Esophagus squamous epithelium (tissue), 4 donors: Measurements from ENCODE around the gene RCL1.

Experiments
- CTCF ChIP-seq, 6 experiments: fragments of 450-650 bp in 4 of 6; fragments of 200-600 bp in 2 of 6; sonication (generic) in 2 of 6; IDR thresholded peaks; one replicate each; pipeline ENCODE4 v1.5.1; 2016 to 2019; ENCODE audit warnings: antibody characterized with exemption in 6 of 6, mild to moderate bottlenecking in 4 of 6, moderate library complexity in 4 of 6
- POLR2A ChIP-seq, 4 donors: fragments of 450-650 bp; IDR thresholded peaks; one replicate each; pipeline ENCODE4 v1.6.1; 2017; ENCODE audit warnings: antibody characterized with exemption in 4 of 4, mild to moderate bottlenecking in 4 of 4, moderate library complexity in 3 of 4

- TF ChIP-seq CTCF (IDR thresholded peaks at IDR 0.05): no peak
- no peak for TF ChIP-seq POLR2A (IDR thresholded peaks at IDR 0.05)
Measured at GRCh38 chr9:4891674-4892073, 98.9 kb downstream of the RCL1 start.
